Smooth muscle cell of the brain vasculature (primary cell): Measurements from ENCODE around the gene RAB1B.
A peak's percentile ranks its signal among the peaks of the same experiment; 100 is the strongest.
"Not testable (repeated sequence)": the region's sequence is repeated elsewhere in the genome, so short reads cannot be mapped to it uniquely, and the experiment has no call there.

Source experiments
- DNase-seq: peaks from one replicate; pipeline ENCODE4 v3.0.0-alpha.2; 2012; ENCODE audit warnings: low read depth, low spot score

RAB1B gene

GRCh38 chr11:66309475-66309874 lies 41.0 kb downstream of the RAB1B start:
- no peak for DNase-seq

DNA sequence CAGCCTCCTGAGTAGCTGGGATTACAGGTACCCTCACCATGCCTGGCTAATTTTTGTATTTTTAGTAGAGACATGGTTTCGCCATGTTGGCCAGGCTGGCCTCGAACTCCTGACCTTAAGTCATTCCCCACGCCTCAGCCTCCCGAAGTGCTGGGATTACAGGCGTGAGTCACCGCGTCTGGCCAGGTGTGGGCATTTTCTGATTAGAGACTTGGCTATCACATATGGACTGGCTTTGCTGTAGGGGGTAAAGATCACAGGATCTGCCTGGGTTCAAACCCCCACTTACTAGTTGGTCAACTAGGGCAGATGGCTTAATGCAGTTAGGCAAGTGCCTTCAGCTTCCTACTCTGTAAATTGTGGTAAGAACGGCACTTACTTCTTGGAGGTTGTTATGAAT lies 41.9 kb downstream of the RAB1B start:
- no peak for DNase-seq

DNA sequence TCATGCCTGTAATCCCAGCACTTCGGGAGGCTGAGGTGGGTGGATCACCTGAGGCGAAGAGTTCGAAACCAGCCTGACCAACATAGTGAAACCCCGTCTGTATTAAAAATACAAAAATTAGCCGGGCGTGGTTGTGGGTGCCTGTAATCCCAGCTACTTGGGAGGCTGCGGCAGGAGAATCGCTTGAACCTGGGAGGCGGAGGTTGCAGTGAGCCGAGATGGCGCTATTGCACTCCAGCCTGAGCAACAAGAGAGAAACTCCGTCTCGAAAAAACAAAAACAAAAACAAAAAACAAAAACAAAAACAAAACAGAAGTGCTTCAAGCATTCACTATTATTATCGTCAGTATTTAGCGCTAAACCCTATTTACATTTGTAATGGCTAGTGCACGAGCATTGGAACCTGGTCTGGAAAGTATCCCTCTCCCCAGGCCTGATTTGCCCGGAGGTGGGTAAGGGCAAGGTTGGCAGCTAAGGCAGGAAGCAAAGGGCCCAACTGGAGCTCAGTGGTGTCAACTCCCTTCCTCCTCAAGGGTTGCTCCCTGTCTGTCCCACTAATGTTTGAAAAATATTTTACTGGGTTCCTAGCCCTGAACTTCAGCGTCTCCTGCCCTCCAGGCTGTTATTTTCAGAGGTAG lies 42.5 kb downstream of the RAB1B start:
- DNase-seq: not testable (repeated sequence)

DNA sequence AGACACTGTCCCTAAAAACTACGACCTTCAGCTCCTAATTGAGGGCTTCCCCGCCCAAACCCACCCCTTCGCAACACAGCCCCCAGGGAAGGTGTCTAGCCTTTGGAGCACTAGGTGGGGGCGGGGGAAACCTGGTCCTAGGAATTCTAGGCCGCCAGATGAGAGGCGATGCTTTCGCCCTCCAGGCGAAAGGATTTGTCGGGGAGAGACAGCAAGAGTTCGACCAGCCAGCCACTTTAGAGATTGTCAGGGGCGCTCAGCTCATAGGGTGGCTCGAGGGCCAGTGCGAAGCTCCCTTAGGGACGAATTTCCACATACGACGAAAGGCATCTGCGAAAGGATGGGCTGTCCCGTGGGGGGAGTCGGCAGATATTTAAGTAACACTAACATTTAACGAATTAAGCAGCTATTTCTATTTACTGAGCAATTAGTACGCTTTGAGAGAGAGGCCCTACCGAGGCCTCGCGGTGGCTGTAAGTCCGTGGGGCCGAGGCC lies 43.1 kb downstream of the RAB1B start:
- DNase-seq: no peak

DNA sequence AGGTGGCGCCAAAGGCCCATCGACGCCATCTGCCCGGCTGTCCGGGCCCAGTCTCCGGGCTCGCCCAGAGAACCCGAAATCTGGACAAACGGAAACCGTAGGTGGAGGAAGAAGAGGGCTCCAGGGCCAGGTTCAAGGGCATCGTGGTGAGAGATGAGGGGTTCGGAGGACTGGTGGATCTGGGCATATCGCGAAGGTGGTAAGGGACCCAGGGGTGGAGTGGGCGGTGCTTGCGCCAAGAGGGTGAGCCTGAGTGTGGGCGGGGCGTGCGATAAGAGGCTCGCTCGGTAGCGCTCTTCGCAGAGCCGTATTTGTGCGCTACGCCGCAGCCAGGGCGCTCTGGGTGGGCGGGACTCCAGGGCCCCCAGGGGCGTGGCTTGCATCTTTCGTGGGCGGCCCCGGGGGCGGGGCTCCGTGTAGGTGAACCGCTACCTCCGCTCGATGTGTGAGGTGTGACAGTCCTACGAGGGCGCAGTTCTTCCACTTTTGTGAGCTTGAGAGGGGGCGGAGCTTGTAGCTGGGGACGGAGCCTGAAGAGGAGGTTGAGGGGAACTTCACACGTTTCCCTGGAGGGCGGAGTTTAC lies 43.6 kb downstream of the RAB1B start:
- peak; percentile 94 for DNase-seq

DNA sequence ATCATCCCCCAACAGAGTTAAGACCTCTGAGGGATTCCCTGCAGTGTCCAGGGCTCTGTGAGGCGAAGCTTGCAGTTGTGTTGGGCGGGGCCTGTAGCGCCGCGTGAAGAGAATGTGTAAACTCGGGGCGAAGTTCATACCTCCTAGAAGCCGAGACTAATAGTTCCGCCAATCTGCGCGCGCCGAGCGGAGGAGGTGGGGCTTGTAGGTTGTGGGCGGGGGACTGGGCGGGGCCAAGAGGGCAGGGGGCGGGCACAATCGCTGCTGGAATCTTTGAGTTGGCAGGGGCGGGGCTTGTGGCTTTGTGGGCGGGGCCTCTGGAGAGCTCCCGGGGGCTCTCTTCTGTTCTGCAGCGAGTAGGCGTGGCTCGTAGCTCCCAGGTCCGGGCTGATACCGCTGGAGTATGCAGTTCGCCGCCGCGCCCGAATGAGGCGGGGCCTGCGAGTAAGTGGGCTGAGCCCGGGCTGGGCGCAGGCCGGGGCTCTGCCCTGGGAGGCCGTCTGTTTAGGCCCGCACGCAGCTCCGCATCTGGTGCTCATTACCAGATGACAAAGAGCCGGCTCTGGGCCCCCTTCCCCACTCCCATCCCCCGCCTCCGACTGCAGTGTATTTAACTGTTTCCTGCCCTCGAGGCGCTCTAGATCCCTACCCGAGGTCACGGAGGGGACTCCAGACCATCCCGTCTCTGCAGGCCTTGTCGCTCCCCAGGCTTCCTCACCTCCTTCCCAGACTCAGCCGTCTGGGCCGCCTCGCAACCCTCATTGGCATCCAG lies 44.3 kb downstream of the RAB1B start:
- DNase-seq: peak; percentile 99

GRCh38 chr11:66313321-66314185 lies 45.1 kb downstream of the RAB1B start:
- no peak for DNase-seq

GRCh38 chr11:66314186-66314501 lies 45.7 kb downstream of the RAB1B start:
- DNase-seq: no peak

DNA sequence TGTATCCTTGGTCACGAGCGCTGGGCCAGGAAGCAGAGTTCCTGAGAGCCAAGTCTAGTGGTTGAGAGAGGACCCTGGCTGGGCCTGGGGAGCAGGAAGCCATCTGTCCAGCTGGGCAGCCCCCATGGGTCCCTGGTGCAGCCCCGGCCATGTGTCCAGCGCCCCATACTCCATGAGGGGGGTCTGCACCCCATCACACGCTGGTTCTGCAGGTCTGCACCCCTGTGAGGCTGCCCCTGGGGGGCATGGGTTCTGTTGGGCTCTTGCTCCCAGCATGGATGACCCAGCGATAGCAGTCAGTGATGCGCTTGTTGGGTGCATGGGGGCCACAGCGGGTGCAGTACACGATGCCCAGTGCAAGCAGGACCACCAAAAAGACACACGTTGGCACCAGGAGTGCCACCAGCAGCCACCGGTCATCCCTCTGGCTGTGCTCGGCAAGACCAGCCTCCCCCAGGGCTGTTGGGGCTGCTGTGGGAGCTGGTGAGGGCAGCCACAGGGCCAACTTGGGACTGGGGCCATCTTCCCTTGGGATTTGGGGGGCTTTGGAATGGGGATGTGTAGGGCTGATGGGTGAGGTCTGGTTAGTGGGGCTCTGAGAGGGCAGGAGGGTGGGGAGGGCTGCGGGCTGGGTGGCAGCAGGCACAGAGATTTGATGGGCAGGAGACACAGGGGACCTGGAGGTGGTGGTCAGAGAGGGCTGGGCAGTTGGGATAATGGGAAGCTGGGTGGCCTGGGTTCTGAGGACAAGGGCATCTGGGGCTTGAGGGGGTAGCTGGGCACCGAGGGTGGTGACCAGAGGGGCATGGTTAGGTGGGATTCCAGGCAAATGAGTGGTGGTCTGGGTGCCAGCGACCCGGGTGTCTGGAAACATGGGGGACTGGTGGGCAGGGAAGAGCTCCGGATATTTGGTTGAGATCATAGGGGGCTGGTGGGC lies 46.4 kb downstream of the RAB1B start:
- no peak for DNase-seq

DNA sequence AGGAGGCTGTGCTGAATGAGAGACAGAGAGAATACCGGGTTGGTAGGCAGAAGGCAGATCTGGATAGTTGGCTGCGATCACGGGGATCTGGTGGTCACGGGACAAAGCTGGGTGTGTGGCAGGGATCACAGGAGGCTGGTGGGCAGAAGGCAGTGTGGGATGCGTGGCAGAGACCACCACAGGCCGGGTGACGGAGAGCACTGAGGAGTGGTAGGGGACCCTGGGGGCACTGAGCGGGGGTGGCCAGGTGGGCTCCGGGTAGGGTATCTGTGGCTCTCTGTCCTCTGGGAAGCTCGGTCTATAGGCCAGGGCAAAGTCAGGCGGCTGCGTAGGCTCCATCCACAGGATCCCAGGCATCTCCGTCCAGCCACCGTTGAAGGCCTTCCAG lies 47.1 kb downstream of the RAB1B start:
- DNase-seq: no peak

GRCh38 chr11:66315921-66316811 lies 47.7 kb downstream of the RAB1B start:
- DNase-seq: no peak

- no peak for DNase-seq
Measured at GRCh38 chr11:66316849-66317251, 48.4 kb downstream of the RAB1B start, which contains the start of gene CD248. TSS of gene CD248 (minus strand) at chr11:66317044. CDS start at chr11:66317027, 17 bp downstream.

DNA sequence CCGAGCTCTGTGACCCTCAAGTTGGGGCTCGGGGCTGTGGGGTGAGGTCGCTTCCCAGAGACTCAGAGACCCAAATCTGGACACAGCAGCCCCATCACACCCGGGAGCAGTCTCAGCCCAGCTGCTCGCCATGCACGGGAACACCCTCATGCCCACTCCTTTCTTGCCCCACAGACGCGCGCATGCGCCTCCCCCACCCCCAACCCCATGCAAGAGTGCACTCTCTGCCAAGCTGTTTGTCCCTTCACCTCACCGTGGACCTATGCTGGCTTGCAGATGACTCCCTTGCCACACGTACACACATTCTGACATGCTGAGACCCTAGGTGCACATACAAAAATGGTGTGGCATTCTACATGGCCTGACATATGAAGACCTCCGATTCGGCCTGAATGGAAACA lies 48.9 kb downstream of the RAB1B start:
- DNase-seq: no peak

- no peak for DNase-seq
Measured at GRCh38 chr11:66317723-66318599, 49.5 kb downstream of the RAB1B start.

- DNase-seq: no peak
Measured at GRCh38 chr11:66318600-66318970, 50.1 kb downstream of the RAB1B start.

DNA sequence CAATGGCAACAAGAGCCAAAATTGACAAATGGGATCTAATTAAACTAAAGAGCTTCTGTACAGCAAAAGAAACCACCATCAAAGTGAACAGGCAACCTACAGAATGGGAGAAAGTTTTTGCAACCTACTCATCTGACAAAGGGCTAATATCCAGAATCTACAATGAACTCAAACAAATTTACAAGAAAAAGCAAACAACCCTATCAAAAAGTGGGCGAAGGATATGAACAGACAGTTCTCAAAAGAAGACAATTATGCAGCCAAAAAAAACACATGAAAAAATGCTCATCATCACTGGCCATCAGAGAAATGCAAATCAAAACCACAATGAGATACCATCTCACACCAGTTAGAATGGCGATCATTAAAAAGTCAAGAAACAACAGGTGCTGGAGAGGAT lies 51.9 kb downstream of the RAB1B start:
- DNase-seq: not testable (repeated sequence)

DNA sequence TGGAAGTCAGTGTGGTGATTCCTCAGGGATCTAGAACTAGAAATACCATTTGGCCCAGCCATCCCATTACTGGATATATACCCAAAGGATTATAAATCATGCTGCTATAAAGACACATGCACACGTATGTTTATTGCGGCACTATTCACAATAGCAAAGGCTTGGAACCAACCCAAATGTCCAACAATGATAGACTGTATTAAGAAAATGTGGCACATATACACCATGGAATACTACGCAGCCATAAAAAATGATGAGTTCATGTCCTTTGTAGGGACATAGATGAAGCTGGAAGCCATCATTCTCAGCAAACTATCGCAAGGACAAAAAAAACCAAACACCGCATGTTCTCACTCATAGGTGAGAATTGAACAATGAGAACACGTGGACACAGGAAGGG lies 52.3 kb downstream of the RAB1B start:
- DNase-seq: not testable (repeated sequence)

DNA sequence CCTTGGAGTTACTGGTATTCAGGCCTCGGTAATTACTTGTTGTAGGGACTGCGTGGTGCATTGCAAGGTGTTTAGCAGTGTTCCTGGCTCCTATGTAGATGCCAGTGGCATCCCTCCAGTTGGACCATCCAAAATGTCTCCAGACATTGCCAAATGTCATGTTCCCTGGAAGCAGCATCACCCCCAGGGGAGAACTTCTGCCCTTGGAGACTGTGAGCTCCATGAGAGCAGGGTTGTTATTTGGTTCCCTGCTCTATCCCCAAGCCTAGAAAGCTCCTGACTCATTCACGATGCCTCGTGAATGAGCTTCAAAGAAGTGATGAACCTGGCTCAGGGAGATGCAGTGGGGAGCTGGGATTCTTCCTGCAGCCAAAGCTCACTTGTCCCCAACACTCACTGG lies 53.2 kb downstream of the RAB1B start:
- no peak for DNase-seq
